Memory B cell (primary cell): ENCODE data around the gene GOLGA6C.
"Not testable (repeated sequence)": the region's sequence is repeated elsewhere in the genome, so short reads cannot be mapped to it uniquely, and the experiment has no call there.

Experiments
- ATAC-seq: fragments of 150-1000 bp; cut with Tn5 transposase; 2 replicates; pipeline ENCODE4 v1.10.0; 2021; ENCODE audit warnings: low read depth, mild to moderate bottlenecking, moderate library complexity
- DNase-seq, 2 donors: peaks; one replicate each; pipeline ENCODE4 v3.0.0; 2022; ENCODE audit warnings: low spot score in 2 of 2
- H3K27ac Mint-ChIP-seq: one replicate; pipeline ENCODE4 v1.8.0; 2022; ENCODE audit warnings: mild to moderate bottlenecking, moderate library complexity, mixed read lengths
- H3K27me3 Mint-ChIP-seq: one replicate; pipeline ENCODE4 v1.8.0; 2022; ENCODE audit warnings: mixed read lengths
- H3K36me3 Mint-ChIP-seq: one replicate; pipeline ENCODE4 v1.8.0; 2022; ENCODE audit warnings: mild to moderate bottlenecking, mixed read lengths
- H3K4me1 Mint-ChIP-seq: one replicate; pipeline ENCODE4 v1.8.0; 2022; ENCODE audit warnings: mixed read lengths
- H3K4me3 Mint-ChIP-seq: one replicate; pipeline ENCODE4 v1.8.0; 2022; ENCODE audit warnings: mild to moderate bottlenecking, moderate library complexity, mixed read lengths
- H3K9me3 Mint-ChIP-seq: one replicate; pipeline ENCODE4 v1.8.0; 2022; ENCODE audit warnings: mixed read lengths

Gene GOLGA6C

GRCh38 chr15:75307778-75308390 is 49.8 kb downstream of the GOLGA6C start:
- Mint-ChIP-seq H3K36me3 (no peaks in the 10 kb centered on the region), H3K27me3 (peaks cover 38% of the 10 kb centered on the region), H3K9me3 (no peaks in the 10 kb centered on the region), H3K4me3 (no peak overlapping the region), H3K27ac (no peak overlapping the region), H3K4me1 (no peaks in the 10 kb centered on the region)
- DNase-seq: no peak
- peak; percentile 64 for ATAC-seq

- no peaks in the 10 kb centered on the region for H3K9me3 Mint-ChIP-seq
- H3K27ac Mint-ChIP-seq: peak overlapping the region; percentile 21
- no peaks in the 10 kb centered on the region for H3K4me1 Mint-ChIP-seq
- H3K4me3 Mint-ChIP-seq: no peak overlapping the region
- no peak for DNase-seq
- no peaks in the 10 kb centered on the region for H3K36me3 Mint-ChIP-seq
- peaks cover 32% of the 10 kb centered on the region for H3K27me3 Mint-ChIP-seq
- ATAC-seq: no peak
Observed at GRCh38 chr15:75309711-75310110, 51.6 kb downstream of the GOLGA6C start.

GRCh38 chr15:75312548-75312947 is 54.4 kb downstream of the GOLGA6C start:
- DNase-seq, ATAC-seq, H3K4me1 Mint-ChIP-seq, H3K4me3 Mint-ChIP-seq, H3K36me3 Mint-ChIP-seq, H3K9me3 Mint-ChIP-seq, H3K27ac Mint-ChIP-seq: not testable (repeated sequence)
- H3K27me3 Mint-ChIP-seq: peaks cover 18% of the 10 kb centered on the region

GRCh38 chr15:75313116-75313845 is 55.1 kb downstream of the GOLGA6C start:
- Mint-ChIP-seq H3K4me3 (no peak overlapping the region), H3K4me1 (no peaks in the 10 kb centered on the region), H3K27ac (no peak overlapping the region), H3K27me3 (peaks cover 13% of the 10 kb centered on the region), H3K36me3 (no peaks in the 10 kb centered on the region), H3K9me3 (no peaks in the 10 kb centered on the region)
- no peak for DNase-seq
- no peak for ATAC-seq

GRCh38 chr15:75314552-75315290 is 56.6 kb downstream of the GOLGA6C start:
- H3K9me3 Mint-ChIP-seq: no peaks in the 10 kb centered on the region
- no peak overlapping the region for H3K27ac Mint-ChIP-seq
- no peaks in the 10 kb centered on the region for H3K36me3 Mint-ChIP-seq
- no peaks in the 10 kb centered on the region for H3K4me1 Mint-ChIP-seq
- H3K4me3 Mint-ChIP-seq: no peak overlapping the region
- H3K27me3 Mint-ChIP-seq: peaks cover 10% of the 10 kb centered on the region
- ATAC-seq: no peak
- no peak for DNase-seq

GRCh38 chr15:75319231-75319897 is 61.2 kb downstream of the GOLGA6C start:
- H3K4me3 Mint-ChIP-seq, H3K4me1 Mint-ChIP-seq, ATAC-seq, H3K36me3 Mint-ChIP-seq, H3K9me3 Mint-ChIP-seq, H3K27me3 Mint-ChIP-seq, DNase-seq, H3K27ac Mint-ChIP-seq: not testable (repeated sequence)
